CD8-positive, alpha-beta memory T cell (primary cell): ENCODE data around the gene SHLD1. TPM values are rescaled to one million over a fixed set of nuclear protein-coding genes. Genes with fewer than 3 reads are reported as not detected.

Experiments
- CTCF ChIA-PET: fragments of 350-600 bp; sonication (Branson Sonifier 250); formaldehyde crosslinking; loops from one replicate; lab custom pipeline; 2021; ENCODE audit warnings: antibody characterized with exemption; lab: Charles Lee
- POLR2A ChIA-PET: fragments of 350-600 bp; sonication (Branson Sonifier 250); formaldehyde crosslinking; loops from one replicate; lab custom pipeline; 2021; ENCODE audit warnings: antibody characterized with exemption; lab: Charles Lee
- DNase-seq, 5 donors: peaks; one replicate each; pipeline versions ENCODE4 v3.0.0 to v3.0.0-alpha.2; 2020 to 2022; ENCODE audit warnings: mixed read lengths in 1 of 5
- H3K27ac ChIP-seq: one replicate; pipeline ENCODE4 v1.7.0; 2013; ENCODE audit warnings: low read depth, mild to moderate bottlenecking, low read length, moderate library complexity
- H3K27me3 ChIP-seq: 2 replicates; pipeline ENCODE4 v1.7.0; 2013; ENCODE audit warnings: low read length, mild to moderate bottlenecking; ENCODE audit not compliant: insufficient read depth, poor library complexity, severe bottlenecking
- H3K36me3 ChIP-seq: 2 replicates; pipeline ENCODE4 v1.7.0; 2013; ENCODE audit warnings: mild to moderate bottlenecking, low read length, moderate library complexity; ENCODE audit not compliant: insufficient read depth
- H3K4me1 ChIP-seq: 2 replicates; pipeline ENCODE4 v1.7.0; 2013; ENCODE audit warnings: mild to moderate bottlenecking, low read length, moderate library complexity; ENCODE audit not compliant: insufficient read depth
- H3K4me3 ChIP-seq: 2 replicates; pipeline ENCODE4 v1.7.0; 2013; ENCODE audit warnings: mild to moderate bottlenecking, low read length
- H3K9me3 ChIP-seq: 2 replicates; pipeline ENCODE4 v1.7.0; 2013; ENCODE audit warnings: mild to moderate bottlenecking, low read length
- H3K27ac Mint-ChIP-seq, 8 donors: one replicate each; pipeline ENCODE4 v1.8.0; 2020 to 2021; ENCODE audit warnings: mixed read lengths in 8 of 8, mild to moderate bottlenecking in 6 of 8, inconsistent platforms in 3 of 8, moderate library complexity in 3 of 8
- H3K27me3 Mint-ChIP-seq, 2 donors: one replicate each; pipeline ENCODE4 v1.8.0; 2020 to 2021; ENCODE audit warnings: mixed read lengths in 2 of 2, mild to moderate bottlenecking in 1 of 2, moderate library complexity in 1 of 2
- H3K36me3 Mint-ChIP-seq, 3 donors: one replicate each; pipeline ENCODE4 v1.8.0; 2020 to 2021; ENCODE audit warnings: mixed read lengths in 3 of 3, inconsistent platforms in 1 of 3, mild to moderate bottlenecking in 1 of 3
- H3K4me1 Mint-ChIP-seq, 3 donors: one replicate each; pipeline ENCODE4 v1.8.0; 2020 to 2021; ENCODE audit warnings: mixed read lengths in 3 of 3, inconsistent platforms in 1 of 3, mild to moderate bottlenecking in 1 of 3
- H3K4me3 Mint-ChIP-seq, 7 donors: one replicate each; pipeline ENCODE4 v1.8.0; 2020 to 2021; ENCODE audit warnings: mixed read lengths in 7 of 7, mild to moderate bottlenecking in 6 of 7, moderate library complexity in 4 of 7, inconsistent platforms in 2 of 7
- H3K9me3 Mint-ChIP-seq, 5 donors: one replicate each; pipeline ENCODE4 v1.8.0; 2020 to 2022; ENCODE audit warnings: mixed read lengths in 5 of 5, mild to moderate bottlenecking in 3 of 5, moderate library complexity in 2 of 5, inconsistent platforms in 1 of 5
- polyA plus RNA-seq: library from polyadenylated mRNA; unstranded; fragments of 300-500 nt; fragmentation: Illumina TruSeq; gene quantifications from one replicate; pipeline ENCODE4 v1.2.3, GENCODE V29; 2021
- total RNA-seq, 2 experiments: library from RNA; stranded (reverse); gene quantifications; one replicate each; pipeline ENCODE4 v1.2.3, GENCODE V29; 2021

The SHLD1 gene
- total and polyA plus RNA-seq, 3 experiments from 2014 or later: 7.7 to 18.8 (median 9.1) TPM

DNA sequence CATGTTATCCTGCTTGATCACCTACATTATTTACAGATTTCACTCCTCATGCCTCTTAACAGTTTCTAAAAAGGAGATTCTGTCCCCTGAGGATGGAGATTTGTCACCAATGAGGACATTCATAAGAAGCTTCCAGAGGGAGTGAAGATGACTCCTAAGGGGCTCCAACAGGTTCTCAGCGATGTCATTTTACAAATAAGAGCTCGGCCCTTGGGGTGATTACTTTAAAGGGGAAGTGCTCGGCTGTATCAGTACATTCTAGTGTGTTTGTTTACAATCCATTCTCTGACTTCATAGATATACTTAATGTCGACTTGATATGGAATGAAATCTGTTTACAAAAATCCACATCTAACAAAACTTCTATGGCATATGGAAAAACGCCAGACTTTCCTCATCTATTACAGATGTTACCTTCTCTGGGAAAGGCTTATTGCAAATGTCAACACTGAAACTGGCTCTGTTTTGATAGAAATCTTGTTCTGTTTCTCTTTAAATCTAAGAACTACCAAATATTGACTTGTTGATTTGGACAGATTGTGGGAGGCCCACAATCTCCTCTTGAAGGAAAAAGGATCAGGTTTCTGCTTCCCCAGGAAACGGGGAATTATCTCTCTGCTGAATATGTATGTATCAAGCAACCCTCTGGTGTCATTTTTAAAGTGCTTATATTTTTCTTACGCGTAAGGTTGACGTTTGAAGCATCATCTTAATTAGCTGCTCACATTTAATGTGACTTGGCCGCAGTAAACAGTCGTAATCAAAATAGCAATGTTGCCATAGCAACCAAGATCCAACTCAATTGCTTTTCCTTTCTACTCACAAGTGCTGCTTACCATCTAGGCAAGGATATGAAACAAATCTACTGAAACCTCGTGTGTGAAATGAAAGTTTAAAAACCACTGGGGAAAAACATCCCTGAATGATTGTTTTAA is 95.7 kb downstream of the SHLD1 start:
- Mint-ChIP-seq H3K4me1 (peaks cover 46 to 77% (median 75%) of the 10 kb centered on the region in 3 donors), H3K36me3 (peaks cover 3 to 13% (median 11%) of the 10 kb centered on the region in 3 donors), H3K27ac (peak overlapping the region in 6 of 8 donors; percentile 50 to 97 (median 68)), H3K9me3 (no peaks in the 10 kb centered on the region), H3K27me3 (no peaks in the 10 kb centered on the region), H3K4me3 (peak overlapping the region in 1 of 7 donors; percentile 5)
- Histone ChIP-seq H3K4me1 (peaks cover 24% of the 10 kb centered on the region), H3K9me3 (no peaks in the 10 kb centered on the region), H3K27ac (no peak overlapping the region), H3K4me3 (no peak overlapping the region), H3K36me3 (no peaks in the 10 kb centered on the region), H3K27me3 (no peaks in the 10 kb centered on the region)
- ChIA-PET POLR2A (no interaction called here), CTCF (no interaction called here)
- DNase-seq: peak in 1 of 5 donors; percentile 27

DNA sequence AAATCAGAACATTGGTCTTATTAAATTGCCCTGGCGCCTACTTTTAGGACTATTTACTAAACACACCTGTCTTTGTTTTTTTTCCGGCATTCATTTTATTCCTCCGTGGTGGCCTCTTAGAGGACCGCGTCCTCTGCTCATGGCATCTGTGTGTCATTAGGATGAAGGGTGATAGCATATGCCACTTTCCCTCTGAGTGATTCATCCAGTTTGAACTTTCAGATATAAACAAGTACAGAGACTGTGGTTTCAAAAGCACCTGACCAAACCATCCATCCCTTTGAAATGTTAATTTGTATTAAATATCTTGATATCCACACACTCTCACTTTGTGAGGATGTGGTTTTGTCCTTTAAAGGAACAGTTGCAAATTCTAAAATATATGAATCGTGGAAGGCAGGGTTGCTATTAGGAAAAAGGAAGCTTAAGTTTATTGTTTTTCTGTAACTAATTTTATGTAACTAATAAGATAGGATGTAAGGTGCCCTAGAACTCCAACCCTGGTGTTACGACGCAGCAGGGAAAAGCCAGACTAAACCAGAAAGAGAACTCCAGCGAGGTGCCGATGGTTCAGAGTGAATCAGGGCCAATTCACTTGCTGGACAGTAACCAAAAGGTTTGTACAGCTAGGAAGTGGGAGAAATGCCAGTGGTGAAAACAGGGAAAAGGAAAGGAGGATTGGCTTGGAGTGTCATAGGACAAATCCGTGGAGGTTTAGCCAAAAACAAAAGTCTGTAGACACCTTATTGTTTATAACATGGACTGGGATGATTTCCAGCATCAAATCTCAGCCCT is 98.7 kb downstream of the SHLD1 start:
- peak overlapping the region; percentile 27 to 96 (median 72) for H3K27ac Mint-ChIP-seq
- H3K4me3 ChIP-seq: no peak overlapping the region
- H3K4me3 Mint-ChIP-seq: peak overlapping the region in 3 of 7 donors; percentile 8 to 63 (median 36)
- H3K27ac ChIP-seq: no peak overlapping the region
- H3K9me3 ChIP-seq: no peaks in the 10 kb centered on the region
- ChIA-PET CTCF (no interaction called here), POLR2A (no interaction called here)
- no peaks in the 10 kb centered on the region for H3K27me3 Mint-ChIP-seq
- H3K27me3 ChIP-seq: no peaks in the 10 kb centered on the region
- no peaks in the 10 kb centered on the region for H3K36me3 ChIP-seq
- no peak for DNase-seq
- H3K36me3 Mint-ChIP-seq: peaks cover 4 to 9% (median 9%) of the 10 kb centered on the region in 3 donors
- peaks cover 30 to 53% (median 52%) of the 10 kb centered on the region in 3 donors for H3K4me1 Mint-ChIP-seq
- no peaks in the 10 kb centered on the region for H3K9me3 Mint-ChIP-seq
- H3K4me1 ChIP-seq: peaks cover 9% of the 10 kb centered on the region

DNA sequence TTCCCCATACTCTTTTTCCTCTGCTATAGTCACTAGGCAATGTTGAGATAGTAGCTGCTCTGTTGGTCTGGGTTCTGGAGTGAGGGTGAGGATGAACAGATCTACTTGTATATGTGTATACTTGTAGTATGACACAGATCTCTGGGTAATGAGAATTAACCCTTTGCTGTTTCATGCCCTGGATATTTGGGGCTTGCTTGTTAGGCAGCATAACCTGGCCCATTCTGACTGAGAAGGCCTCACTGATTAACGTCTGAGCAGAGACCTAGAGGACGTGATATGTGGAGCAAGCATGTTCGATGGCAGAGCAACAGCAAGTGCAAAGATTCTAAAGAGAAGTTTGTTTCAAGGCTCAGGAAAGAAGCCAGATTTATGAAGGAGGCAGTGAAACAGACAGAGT is 105.7 kb downstream of the SHLD1 start:
- H3K4me3 Mint-ChIP-seq: no peak overlapping the region
- Histone ChIP-seq H3K4me3 (no peak overlapping the region), H3K9me3 (no peaks in the 10 kb centered on the region), H3K4me1 (no peaks in the 10 kb centered on the region), H3K36me3 (no peaks in the 10 kb centered on the region), H3K27me3 (no peaks in the 10 kb centered on the region), H3K27ac (no peak overlapping the region)
- H3K36me3 Mint-ChIP-seq: peaks cover under 1 to 10% (median 8%) of the 10 kb centered on the region in 3 donors
- DNase-seq: no peak
- POLR2A ChIA-PET: no interaction called here
- H3K27me3 Mint-ChIP-seq: peaks cover 0 to 2% of the 10 kb centered on the region in 2 donors
- H3K27ac Mint-ChIP-seq: no peak overlapping the region
- CTCF ChIA-PET: no interaction called here
- peaks cover 0 to under 1% (median 0%) of the 10 kb centered on the region in 3 donors for H3K4me1 Mint-ChIP-seq
- no peaks in the 10 kb centered on the region for H3K9me3 Mint-ChIP-seq

DNA sequence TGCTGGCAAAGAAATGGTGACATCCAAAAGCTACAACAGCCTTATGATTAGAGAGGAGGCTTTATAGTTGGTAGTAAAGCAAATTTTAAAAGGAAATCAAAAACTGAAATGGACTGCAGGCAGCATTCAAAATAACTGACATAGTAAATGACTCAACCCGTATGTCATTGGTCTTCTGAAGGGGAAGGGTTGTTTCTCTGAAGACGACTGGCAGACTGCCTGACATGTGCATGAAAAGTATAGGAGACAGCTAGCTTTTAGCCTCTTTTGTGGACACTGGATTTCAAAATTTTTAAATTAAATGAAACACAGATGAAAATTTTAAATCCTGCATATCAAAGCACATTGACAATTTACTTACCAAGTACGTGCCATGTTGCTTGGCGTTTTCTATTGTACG is 109.4 kb downstream of the SHLD1 start:
- peaks cover 14 to 19% (median 16%) of the 10 kb centered on the region in 3 donors for H3K36me3 Mint-ChIP-seq
- peaks cover 8 to 22% (median 21%) of the 10 kb centered on the region in 3 donors for H3K4me1 Mint-ChIP-seq
- no peaks in the 10 kb centered on the region for H3K9me3 Mint-ChIP-seq
- Histone ChIP-seq H3K27me3 (no peaks in the 10 kb centered on the region), H3K36me3 (no peaks in the 10 kb centered on the region), H3K4me1 (no peaks in the 10 kb centered on the region), H3K27ac (no peak overlapping the region), H3K4me3 (no peak overlapping the region), H3K9me3 (no peaks in the 10 kb centered on the region)
- ChIA-PET POLR2A (no interaction called here), CTCF (no interaction called here)
- no peak for DNase-seq
- peaks cover 0 to 2% of the 10 kb centered on the region in 2 donors for H3K27me3 Mint-ChIP-seq
- H3K27ac Mint-ChIP-seq: no peak overlapping the region
- no peak overlapping the region for H3K4me3 Mint-ChIP-seq

DNA sequence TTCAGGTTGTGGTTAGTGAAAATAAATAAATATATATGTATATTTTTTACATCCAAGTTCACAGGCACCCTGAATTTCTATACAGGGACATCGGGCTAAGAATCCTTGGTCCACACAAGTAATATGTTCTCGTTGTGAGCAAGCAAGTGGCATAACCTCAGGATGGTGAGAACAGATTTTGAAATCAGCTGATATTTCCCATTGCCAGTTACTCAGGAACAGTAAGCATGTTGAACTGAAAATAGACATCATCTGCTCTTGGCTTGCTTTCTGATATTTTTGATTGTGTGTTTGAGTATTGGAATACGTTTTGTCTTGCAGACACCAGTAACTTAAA is 112.5 kb downstream of the SHLD1 start:
- no peak overlapping the region for H3K4me3 ChIP-seq
- H3K27ac ChIP-seq: no peak overlapping the region
- H3K4me3 Mint-ChIP-seq: peak overlapping the region in 1 of 7 donors; percentile 24
- no peaks in the 10 kb centered on the region for H3K9me3 Mint-ChIP-seq
- H3K36me3 Mint-ChIP-seq: peaks cover 6 to 16% (median 15%) of the 10 kb centered on the region in 3 donors
- H3K27me3 Mint-ChIP-seq: peaks cover 0 to 2% of the 10 kb centered on the region in 2 donors
- peaks cover 14 to 33% (median 33%) of the 10 kb centered on the region in 3 donors for H3K4me1 Mint-ChIP-seq
- H3K36me3 ChIP-seq: no peaks in the 10 kb centered on the region
- H3K27me3 ChIP-seq: no peaks in the 10 kb centered on the region
- ChIA-PET CTCF (no interaction called here), POLR2A (no interaction called here)
- no peaks in the 10 kb centered on the region for H3K4me1 ChIP-seq
- H3K9me3 ChIP-seq: no peaks in the 10 kb centered on the region
- H3K27ac Mint-ChIP-seq: peak overlapping the region in 2 of 8 donors; percentile 4 to 66
- no peak for DNase-seq

DNA sequence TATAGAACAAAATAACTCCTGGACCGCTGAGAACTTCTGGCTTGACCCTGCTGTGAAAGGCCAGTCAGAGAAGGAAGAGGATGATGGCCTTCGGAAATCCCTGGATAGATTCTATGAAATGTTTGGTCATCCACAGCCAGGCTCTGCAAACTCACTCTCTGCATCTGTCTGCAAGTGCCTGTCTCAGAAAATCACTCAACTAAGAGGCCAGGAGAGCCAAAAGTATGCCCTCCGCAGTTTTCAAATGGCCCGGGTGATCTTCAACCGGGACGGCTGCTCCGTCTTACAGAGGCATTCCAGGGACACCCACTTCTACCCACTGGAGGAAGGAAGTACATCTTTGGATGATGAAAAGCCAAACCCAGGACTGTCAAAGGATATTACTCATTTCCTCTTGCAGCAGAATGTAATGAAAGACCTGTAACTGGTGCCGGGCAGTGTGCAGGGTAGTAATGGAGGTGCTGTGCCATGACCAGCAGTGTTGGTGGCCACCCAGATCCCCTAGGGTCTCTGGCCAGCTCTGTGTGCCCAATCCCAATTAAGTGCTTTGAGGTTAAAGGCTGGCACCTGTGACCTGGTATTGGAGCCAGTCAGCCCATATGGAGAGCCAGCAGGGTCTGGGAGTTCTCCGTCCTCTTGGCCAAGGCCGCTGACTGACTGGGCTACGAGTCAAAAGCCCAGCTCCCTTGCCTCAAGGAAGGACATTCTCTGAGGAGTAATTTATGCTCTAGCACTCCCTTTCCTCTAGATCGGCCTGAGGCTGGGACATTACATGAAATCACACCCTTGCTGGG is 113.0 kb downstream of the SHLD1 start:
- peaks cover 6 to 16% (median 15%) of the 10 kb centered on the region in 3 donors for H3K36me3 Mint-ChIP-seq
- DNase-seq: no peak
- peak overlapping the region in 3 of 8 donors; percentile 14 to 66 (median 60) for H3K27ac Mint-ChIP-seq
- CTCF ChIA-PET: no interaction called here
- no peaks in the 10 kb centered on the region for H3K9me3 ChIP-seq
- peaks cover 14 to 33% (median 33%) of the 10 kb centered on the region in 3 donors for H3K4me1 Mint-ChIP-seq
- no peaks in the 10 kb centered on the region for H3K36me3 ChIP-seq
- no peaks in the 10 kb centered on the region for H3K9me3 Mint-ChIP-seq
- POLR2A ChIA-PET: no interaction called here
- H3K4me3 ChIP-seq: no peak overlapping the region
- peak overlapping the region in 1 of 7 donors; percentile 24 for H3K4me3 Mint-ChIP-seq
- H3K27ac ChIP-seq: no peak overlapping the region
- peaks cover 0 to 2% of the 10 kb centered on the region in 2 donors for H3K27me3 Mint-ChIP-seq
- no peaks in the 10 kb centered on the region for H3K4me1 ChIP-seq
- H3K27me3 ChIP-seq: no peaks in the 10 kb centered on the region

DNA sequence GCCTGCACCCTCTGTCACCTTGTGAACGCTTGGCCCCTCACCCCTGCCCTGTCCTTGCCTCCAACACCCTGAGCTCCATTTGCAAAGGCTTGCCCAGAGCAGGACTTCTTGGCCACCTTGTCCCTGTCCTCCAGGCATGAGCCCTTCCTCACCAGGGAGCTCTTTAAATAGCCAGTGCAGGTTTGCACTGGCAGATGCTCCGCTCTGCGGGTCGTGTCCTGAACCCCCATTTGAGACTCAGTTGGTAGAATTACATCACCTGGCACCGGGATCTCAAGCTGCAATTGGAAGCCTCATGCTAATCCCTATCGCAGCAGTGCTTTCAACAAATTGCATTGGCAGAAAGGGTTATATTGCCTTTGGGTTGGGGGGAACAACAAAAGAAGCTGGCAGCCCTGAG is 114.2 kb downstream of the SHLD1 start:
- Histone ChIP-seq H3K27ac (no peak overlapping the region), H3K4me3 (no peak overlapping the region), H3K9me3 (no peaks in the 10 kb centered on the region), H3K4me1 (no peaks in the 10 kb centered on the region), H3K36me3 (no peaks in the 10 kb centered on the region), H3K27me3 (no peaks in the 10 kb centered on the region)
- Mint-ChIP-seq H3K4me3 (no peak overlapping the region), H3K4me1 (peaks cover 14 to 33% (median 33%) of the 10 kb centered on the region in 3 donors), H3K36me3 (peaks cover 6 to 16% (median 15%) of the 10 kb centered on the region in 3 donors), H3K9me3 (no peaks in the 10 kb centered on the region), H3K27ac (peak overlapping the region in 1 of 8 donors; percentile 37), H3K27me3 (peaks cover 0 to 2% of the 10 kb centered on the region in 2 donors)
- DNase-seq: no peak
- ChIA-PET CTCF (no interaction called here), POLR2A (no interaction called here)
